DMS79 treated with DMSO at 0.1 percent for 48 hours (cell line): ENCODE results near the gene BRD3OS.

Experiments
- DNase-seq: peaks from one replicate; lab custom pipeline; 2025; lab: John Stamatoyannopoulos, UW

The BRD3OS gene

DNA sequence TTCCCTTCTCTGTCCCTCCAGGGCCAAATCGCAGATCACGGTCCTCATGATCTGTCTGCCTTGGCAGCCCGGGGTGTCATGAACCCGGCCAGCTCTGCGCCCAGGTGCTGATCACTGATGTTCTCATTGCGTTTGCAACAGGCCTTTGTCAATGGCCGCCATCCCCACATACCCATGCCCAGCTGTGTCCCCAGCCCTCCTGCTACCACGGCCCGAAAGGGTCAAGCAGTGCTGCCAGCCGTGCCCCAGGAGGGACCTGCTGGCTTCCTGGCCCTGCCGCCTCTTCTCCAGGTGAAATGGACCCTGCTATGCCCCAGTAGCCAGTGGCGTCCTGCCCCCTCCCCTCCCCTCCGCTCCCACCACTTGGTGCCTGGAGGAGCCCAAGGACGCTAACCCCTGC lies 20.4 kb upstream of the BRD3OS start:
- DNase-seq: no peak

GRCh38 chr9:134005381-134005780 lies 19.9 kb upstream of the BRD3OS start:
- no peak for DNase-seq

- DNase-seq: peak; percentile 79
Observed at GRCh38 chr9:134007150-134007549, 18.1 kb upstream of the BRD3OS start.

- DNase-seq: no peak
Observed at GRCh38 chr9:134007571-134007970, 17.7 kb upstream of the BRD3OS start.

DNA sequence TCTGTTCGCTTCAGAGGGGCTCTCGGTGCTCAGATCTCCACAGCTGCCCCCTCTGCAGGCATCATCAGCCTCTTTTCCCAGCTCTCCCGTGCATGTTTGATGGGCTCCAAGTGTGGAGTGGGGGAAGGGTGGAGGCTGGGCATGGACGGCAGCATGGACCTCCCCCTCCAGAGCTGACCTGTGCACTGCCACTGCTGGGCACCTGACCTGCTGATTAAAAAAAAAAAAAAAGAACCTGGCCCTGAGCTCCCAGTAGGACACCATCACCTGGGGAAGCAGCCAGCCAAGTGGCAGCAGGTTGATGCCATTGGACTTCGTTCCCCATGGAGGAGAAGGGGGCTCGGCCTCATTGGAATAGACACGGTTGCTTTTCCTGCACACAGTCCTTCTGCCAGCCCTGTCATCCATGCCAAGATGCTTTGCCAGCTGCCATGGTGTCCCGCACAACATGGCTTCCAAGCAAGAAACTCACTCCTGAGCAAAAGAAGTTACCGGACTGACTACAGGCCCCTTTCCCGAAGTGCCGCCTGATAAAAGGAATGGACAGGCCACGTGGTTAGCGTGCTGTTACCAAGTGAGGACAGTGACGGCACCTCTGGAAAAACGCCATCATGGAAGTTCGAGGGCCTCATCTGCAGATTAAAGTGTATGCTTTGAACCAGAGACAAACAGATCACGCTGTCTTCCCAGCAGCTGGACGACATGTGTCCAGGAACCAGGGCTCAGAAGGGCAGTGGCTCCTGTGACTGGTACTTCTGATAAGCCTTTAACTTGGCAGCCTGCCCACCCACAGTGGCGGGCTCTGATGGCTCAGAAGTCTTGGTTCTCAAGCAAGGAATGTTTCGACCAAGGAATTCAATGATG lies 14.7 kb upstream of the BRD3OS start:
- DNase-seq: peak; percentile 46

DNA sequence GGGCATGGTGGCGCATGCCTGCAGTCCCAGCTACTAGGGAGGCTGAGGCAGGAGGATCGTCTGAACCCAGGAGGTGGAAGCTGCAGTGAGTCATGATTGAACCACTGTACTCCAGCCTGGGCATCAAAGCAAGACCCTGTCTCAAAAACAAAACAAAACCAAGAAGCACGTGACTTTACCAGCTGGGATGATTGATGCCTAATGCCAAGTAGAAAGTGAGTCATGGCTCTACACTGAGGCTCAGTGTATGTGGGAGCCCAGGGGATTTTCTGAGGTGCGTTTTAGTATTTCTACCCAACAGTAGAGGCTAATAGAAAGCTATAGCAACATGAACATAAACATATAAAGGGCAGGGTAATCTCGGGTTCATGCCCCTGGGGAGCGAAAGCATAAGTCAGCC lies 13.9 kb upstream of the BRD3OS start:
- no peak for DNase-seq

- DNase-seq: peak; percentile 3
Observed at GRCh38 chr9:134014946-134015345, 10.3 kb upstream of the BRD3OS start.

DNA sequence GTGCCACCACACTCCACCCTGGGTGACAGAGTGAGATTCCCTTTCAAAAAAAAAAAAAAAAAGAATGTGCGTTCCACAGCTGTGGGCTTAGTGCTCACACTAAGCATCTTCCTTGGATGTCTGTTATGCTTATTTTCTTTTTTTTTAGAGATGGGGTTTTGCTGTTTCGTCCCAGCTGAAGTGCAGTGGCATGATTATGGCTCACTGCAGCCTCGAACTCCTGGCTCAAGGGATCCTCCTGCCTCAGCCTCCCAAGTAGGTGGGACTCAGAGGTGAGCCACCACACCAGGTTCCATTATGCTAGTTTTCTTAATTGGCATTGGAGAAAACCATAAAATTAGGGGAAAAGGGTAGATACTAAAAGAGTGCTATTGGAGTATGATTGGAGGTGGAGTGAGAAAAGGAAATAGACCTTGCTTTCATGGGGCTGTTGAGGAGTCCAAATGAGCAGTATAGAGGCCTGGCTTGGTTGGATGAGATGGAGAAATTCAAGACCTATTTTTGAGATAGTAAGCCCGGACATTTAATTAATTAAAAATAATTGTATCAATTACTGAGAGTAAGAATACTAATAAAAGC lies 978 bp upstream of the BRD3OS start:
- DNase-seq: no peak

DNA sequence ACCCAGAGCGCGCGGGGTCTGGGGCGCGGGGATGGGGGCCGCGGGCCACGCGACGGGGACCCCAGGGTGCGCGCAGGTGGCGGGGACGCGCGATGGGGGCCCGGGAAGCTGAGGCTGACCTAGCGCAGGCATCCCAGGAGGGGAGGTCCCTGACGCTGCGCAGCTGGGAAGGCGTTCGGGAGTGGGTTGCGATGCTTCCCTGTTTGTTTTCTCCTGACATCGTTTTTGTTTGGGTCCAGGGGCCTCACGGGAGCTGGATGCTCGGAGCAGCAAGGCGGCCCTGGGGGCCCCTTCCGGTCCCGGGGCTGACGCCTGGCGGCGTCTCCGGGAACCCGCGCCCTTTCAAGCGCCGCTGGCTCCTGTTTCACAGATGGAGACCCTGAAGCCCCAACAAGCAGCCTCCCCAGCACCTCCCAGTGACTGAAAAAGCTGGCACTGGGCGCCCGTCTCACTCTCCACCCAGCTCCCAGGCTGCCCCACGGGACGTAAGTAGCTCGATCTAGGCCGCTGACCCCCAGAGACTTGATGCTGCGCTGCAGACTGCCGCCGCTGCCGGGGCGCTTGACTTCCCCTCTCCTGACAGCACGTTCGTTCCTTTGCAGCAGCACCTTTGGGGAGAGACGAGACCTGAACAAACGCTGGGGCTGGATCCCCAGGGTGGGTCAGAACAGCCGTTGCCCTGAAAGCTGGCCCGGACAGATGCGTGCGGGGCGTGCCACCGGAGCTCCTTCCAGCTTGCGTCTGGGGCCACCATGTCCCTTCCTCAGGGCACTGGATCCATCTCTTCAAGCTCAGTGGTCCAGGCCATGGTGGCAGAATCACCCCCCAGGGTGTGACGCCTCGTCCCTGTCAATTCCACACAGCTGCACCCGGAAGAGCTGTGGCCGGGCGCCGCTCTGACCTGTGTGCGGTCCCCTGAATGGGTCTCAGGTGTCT lies 593 bp downstream of the BRD3OS start:
- peak; percentile 16 for DNase-seq

- DNase-seq: no peak
Observed at GRCh38 chr9:134026581-134026980, 1.3 kb downstream of the BRD3OS start.

GRCh38 chr9:134026981-134027380 lies 1.7 kb downstream of the BRD3OS start:
- DNase-seq: no peak

GRCh38 chr9:134027561-134027960 lies 2.3 kb downstream of the BRD3OS start:
- no peak for DNase-seq

GRCh38 chr9:134028076-134028475 lies 2.8 kb downstream of the BRD3OS start:
- no peak for DNase-seq

DNA sequence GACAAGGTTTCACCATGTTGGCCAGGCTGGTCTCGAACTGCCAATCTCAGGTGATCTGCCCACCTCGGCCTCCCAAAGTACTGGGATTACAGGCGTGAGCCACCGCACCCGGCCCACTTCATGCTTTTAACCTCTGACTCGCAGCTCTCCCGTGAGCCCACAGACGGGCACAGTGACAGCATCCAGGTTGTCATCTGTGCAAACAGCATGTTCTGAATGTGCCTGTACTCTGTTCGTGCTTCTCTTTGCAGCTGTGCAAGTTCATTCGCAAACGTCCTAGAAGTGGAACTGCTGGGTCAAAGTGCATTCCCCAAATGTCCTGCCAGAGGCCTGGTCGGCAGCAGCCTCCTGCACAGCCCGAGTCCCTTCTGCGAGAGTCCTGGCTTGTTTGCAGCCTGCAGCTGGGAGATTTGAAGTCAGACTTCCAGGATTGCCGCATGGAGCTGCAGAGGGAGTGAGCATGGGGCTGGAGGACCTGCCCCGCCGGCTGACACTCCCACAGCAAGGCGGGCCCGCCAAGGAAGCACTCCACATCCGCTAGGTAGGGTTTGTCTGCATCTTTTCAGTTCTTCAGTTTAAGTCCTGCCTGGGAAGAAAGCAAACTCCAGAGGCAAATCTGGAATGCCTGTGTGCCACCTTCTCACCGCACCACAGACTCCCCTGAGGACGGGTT lies 3.4 kb downstream of the BRD3OS start:
- no peak for DNase-seq

DNA sequence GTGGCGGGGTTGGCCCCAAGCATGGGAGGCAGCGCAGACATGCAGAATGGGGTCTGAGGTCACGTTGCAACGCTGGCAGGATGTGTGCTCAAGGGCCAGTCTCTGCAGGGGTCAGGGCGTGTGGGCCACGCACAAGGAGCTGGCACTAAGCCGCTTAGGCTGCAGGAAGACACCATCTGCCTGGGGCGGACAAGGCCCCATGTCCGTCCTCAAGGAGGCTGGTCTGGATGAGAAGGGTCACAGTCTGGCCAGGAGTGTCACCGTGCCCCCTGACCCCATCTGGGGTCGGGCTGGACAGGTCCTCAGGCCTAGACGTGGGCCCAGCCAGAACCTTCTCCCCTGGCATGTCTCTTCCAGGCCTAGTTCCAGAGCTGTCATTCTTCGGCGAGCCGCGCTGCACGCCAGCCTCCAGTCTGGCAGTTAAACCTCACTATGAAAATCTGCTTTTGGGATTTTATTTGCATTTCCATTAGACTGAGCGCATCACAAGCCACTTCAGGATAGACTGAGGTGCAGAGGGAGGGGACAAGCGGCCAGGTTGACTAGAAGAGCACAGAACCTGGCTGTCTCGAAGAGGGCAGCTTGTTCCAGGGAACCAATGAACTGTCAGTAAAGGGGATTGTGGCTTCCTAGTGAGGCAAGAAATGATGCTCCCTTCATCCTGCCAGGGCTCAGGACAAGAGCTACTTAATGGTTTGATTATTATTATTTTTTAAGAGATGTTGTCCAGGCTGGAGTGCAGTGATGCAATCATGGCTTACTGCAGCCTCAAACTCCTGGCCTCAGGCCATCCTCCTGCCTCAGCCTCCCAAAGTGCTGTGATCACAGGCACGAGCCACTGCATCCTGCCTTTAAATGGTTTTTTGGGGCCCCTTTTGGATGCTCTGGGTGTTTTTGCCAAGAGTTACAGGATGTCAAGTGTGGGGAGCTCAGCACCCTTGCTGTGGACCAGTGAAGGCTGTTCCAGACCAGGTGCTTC lies 4.3 kb downstream of the BRD3OS start:
- no peak for DNase-seq

DNA sequence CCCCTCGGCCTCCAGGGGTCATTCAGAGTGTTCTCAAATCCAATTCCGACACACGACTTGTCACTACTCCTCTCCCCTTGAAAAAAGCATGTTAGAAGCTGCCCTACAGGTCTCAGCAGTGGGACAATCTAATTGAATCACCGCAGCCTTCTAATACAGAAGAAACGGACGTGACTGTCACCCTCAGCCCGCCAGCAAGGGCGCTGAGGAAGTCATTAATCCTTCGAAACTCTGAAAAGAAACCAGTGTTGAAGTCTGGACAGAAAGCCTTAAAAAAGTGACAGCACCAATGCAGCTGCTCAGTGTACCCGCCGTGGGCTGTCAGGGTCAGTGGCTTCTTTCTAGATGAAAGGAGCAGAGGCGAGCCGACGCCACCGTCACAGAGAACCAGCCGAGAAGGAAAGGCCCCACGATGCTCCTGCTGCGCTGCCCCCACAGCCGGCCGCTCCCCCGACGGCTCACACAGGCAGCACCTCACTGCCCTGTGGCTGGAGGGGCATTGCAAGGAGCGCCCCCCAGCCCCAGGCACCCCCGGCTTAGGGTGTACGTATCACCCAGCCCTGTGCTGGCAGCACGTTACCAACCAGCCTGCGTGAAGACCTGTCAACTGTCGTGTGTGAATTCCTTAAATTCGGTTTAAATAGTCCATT lies 5.7 kb downstream of the BRD3OS start:
- no peak for DNase-seq

GRCh38 chr9:134031783-134032182 lies 6.5 kb downstream of the BRD3OS start:
- DNase-seq: no peak

GRCh38 chr9:134032456-134033222 lies 7.4 kb downstream of the BRD3OS start:
- no peak for DNase-seq

- no peak for DNase-seq
Observed at GRCh38 chr9:134033516-134034214, 8.4 kb downstream of the BRD3OS start.
